CD4-positive, alpha-beta memory T cell (primary cell): ENCODE results near the gene ADGRV1. TPM values are rescaled to one million over a fixed set of nuclear protein-coding genes. Genes with fewer than 3 reads are reported as not detected.

Experiments used
- CTCF ChIA-PET: fragments of 350-600 bp; sonication (Branson Sonifier 250); formaldehyde crosslinking; loops from one replicate; lab custom pipeline; 2021; ENCODE audit warnings: inconsistent platforms; ENCODE audit not compliant: partially characterized antibody; lab: Charles Lee
- POLR2A ChIA-PET: fragments of 350-600 bp; sonication (Branson Sonifier 250); formaldehyde crosslinking; loops from one replicate; lab custom pipeline; 2021; ENCODE audit not compliant: partially characterized antibody; lab: Charles Lee
- DNase-seq, 5 donors: peaks; one replicate each; pipeline versions ENCODE4 v3.0.0 to v3.0.0-alpha.2; 2020 to 2022; ENCODE audit warnings: mixed read lengths in 1 of 5
- H3K27ac ChIP-seq: one replicate; pipeline ENCODE4 v1.7.0; 2013; ENCODE audit warnings: low read depth, low read length
- H3K27me3 ChIP-seq: 2 replicates; pipeline ENCODE4 v1.7.0; 2013; ENCODE audit warnings: mild to moderate bottlenecking, low read length, moderate library complexity; ENCODE audit not compliant: insufficient read depth
- H3K36me3 ChIP-seq: 2 replicates; pipeline ENCODE4 v1.7.0; 2013; ENCODE audit warnings: mild to moderate bottlenecking, low read length, moderate library complexity; ENCODE audit not compliant: insufficient read depth
- H3K4me1 ChIP-seq: 2 replicates; pipeline ENCODE4 v1.7.0; 2013; ENCODE audit warnings: mild to moderate bottlenecking, low read length, moderate library complexity; ENCODE audit not compliant: insufficient read depth
- H3K4me3 ChIP-seq, 2 donors: one replicate each; pipeline ENCODE4 v1.7.0; 2013; ENCODE audit warnings: low read length in 2 of 2, mild to moderate bottlenecking in 1 of 2
- H3K9me3 ChIP-seq, 2 donors: one replicate each; pipeline ENCODE4 v1.7.0; 2013; ENCODE audit warnings: low read length in 2 of 2, control low read depth in 1 of 2; ENCODE audit not compliant: control insufficient read depth in 1 of 2
- H3K27ac Mint-ChIP-seq, 7 donors: one replicate each; pipeline ENCODE4 v1.8.0; 2020 to 2021; ENCODE audit warnings: mixed read lengths in 7 of 7, mild to moderate bottlenecking in 6 of 7, inconsistent platforms in 3 of 7, moderate library complexity in 3 of 7
- H3K27me3 Mint-ChIP-seq, 2 donors: one replicate each; pipeline ENCODE4 v1.8.0; 2020 to 2021; ENCODE audit warnings: mixed read lengths in 2 of 2
- H3K36me3 Mint-ChIP-seq, 2 donors: one replicate each; pipeline ENCODE4 v1.8.0; 2020 to 2021; ENCODE audit warnings: mixed read lengths in 2 of 2, inconsistent platforms in 1 of 2, mild to moderate bottlenecking in 1 of 2
- H3K4me1 Mint-ChIP-seq, 4 donors: one replicate each; pipeline ENCODE4 v1.8.0; 2020 to 2021; ENCODE audit warnings: mixed read lengths in 4 of 4, mild to moderate bottlenecking in 1 of 4
- H3K4me3 Mint-ChIP-seq, 8 donors: one replicate each; pipeline ENCODE4 v1.8.0; 2020 to 2021; ENCODE audit warnings: mixed read lengths in 8 of 8, mild to moderate bottlenecking in 7 of 8, moderate library complexity in 6 of 8, inconsistent platforms in 3 of 8
- H3K9me3 Mint-ChIP-seq, 8 donors: one replicate each; pipeline ENCODE4 v1.8.0; 2020 to 2021; ENCODE audit warnings: mixed read lengths in 8 of 8, mild to moderate bottlenecking in 5 of 8, inconsistent platforms in 3 of 8, moderate library complexity in 1 of 8
- intact Hi-C: fragments of 100-400 bp; cut with micrococcal nuclease; formaldehyde crosslinking; loops from one replicate; pipeline ENCODE4 v1.15.1; 2023
- polyA plus RNA-seq, 2 donors: library from polyadenylated mRNA; unstranded; fragments of 300-500 nt; fragmentation: Illumina TruSeq; gene quantifications; one replicate each; pipeline ENCODE4 v1.2.3, GENCODE V29; 2021
- total RNA-seq, 2 experiments: library from RNA; stranded (reverse); gene quantifications; one replicate each; pipeline ENCODE4 v1.2.3, GENCODE V29; 2021

ADGRV1 gene
- total and polyA plus RNA-seq, 4 experiments from 2014 or later: 0.09 to 0.22 TPM; not detected in 2

DNA sequence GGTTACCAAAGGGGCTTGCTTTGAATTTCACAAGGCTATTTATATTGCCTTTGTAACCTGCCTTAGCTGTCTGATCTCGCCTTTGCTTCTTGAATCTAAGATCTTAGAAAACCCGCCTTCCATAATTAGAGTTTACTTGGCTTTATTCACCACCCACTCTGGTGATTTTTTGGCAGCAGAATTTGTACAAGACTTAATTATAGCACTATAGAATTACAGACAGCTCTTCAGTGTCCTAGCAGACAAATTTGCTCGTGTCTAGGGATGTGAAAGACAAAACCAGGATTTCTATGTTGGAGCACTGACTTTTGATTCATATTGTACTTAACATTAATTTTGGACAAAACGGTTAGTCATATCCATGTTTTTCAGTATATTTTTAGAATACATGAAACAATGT lies 306.6 kb downstream of the ADGRV1 start:
- ChIA-PET POLR2A (no interaction called here), CTCF (interaction anchor here (0.9 to 9.6 kb wide), 12 partner anchors 10 to 583 kb away, joined by 3 to 184 read pairs (median 5); no protein-coding TSS in a partner anchor)
- no peak overlapping the region for H3K4me3 ChIP-seq
- Mint-ChIP-seq H3K9me3 (no peaks in the 10 kb centered on the region), H3K27me3 (peaks cover 7 to 13% of the 10 kb centered on the region in 2 donors), H3K4me3 (no peak overlapping the region), H3K27ac (no peak overlapping the region), H3K4me1 (no peaks in the 10 kb centered on the region), H3K36me3 (no peaks in the 10 kb centered on the region)
- no peaks in the 10 kb centered on the region for H3K4me1 ChIP-seq
- no peaks in the 10 kb centered on the region for H3K27me3 ChIP-seq
- no peaks in the 10 kb centered on the region for H3K9me3 ChIP-seq
- no peak for DNase-seq
- intact Hi-C loops: loop anchor here (5.0 to 10.0 kb wide), 3 partner anchors 237 to 520 kb away; partner anchors contain the start of gene ARRDC3
- no peak overlapping the region for H3K27ac ChIP-seq
- H3K36me3 ChIP-seq: no peaks in the 10 kb centered on the region

DNA sequence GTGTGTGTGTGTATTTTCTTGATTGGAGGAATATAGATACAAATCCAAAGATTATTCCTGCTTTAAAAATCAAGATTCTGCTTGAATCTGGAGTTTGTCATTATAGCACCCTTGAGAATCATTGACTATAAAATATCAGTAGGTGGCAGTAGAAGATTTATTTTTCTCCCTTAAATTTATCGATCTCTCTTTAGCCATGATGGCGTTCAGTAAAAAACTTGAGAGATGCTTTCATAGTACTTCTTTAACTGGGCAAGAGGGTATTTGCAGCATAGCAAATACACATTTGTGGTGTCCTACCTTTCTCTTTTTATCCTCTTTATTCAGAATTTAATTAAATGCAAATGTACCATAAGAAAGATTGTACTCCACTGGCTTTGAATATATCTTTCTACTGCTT lies 307.7 kb downstream of the ADGRV1 start:
- intact Hi-C loops: loop anchor here (5.0 to 10.0 kb wide), 3 partner anchors 236 to 518 kb away; partner anchors contain the start of gene ARRDC3
- POLR2A ChIA-PET: no interaction called here
- Mint-ChIP-seq H3K27me3 (peaks cover 10 to 13% of the 10 kb centered on the region in 2 donors), H3K36me3 (no peaks in the 10 kb centered on the region), H3K4me1 (no peaks in the 10 kb centered on the region), H3K4me3 (no peak overlapping the region), H3K27ac (no peak overlapping the region), H3K9me3 (no peaks in the 10 kb centered on the region)
- CTCF ChIA-PET: interaction anchor here (0.6 to 9.6 kb wide), 10 partner anchors 9 to 553 kb away, joined by 3 to 184 read pairs (median 6); no protein-coding TSS in a partner anchor
- Histone ChIP-seq H3K4me1 (no peaks in the 10 kb centered on the region), H3K4me3 (no peak overlapping the region), H3K27ac (no peak overlapping the region), H3K27me3 (no peaks in the 10 kb centered on the region), H3K9me3 (no peaks in the 10 kb centered on the region), H3K36me3 (no peaks in the 10 kb centered on the region)
- DNase-seq: peak in 4 of 5 donors; percentile 19 to 30 (median 21)

DNA sequence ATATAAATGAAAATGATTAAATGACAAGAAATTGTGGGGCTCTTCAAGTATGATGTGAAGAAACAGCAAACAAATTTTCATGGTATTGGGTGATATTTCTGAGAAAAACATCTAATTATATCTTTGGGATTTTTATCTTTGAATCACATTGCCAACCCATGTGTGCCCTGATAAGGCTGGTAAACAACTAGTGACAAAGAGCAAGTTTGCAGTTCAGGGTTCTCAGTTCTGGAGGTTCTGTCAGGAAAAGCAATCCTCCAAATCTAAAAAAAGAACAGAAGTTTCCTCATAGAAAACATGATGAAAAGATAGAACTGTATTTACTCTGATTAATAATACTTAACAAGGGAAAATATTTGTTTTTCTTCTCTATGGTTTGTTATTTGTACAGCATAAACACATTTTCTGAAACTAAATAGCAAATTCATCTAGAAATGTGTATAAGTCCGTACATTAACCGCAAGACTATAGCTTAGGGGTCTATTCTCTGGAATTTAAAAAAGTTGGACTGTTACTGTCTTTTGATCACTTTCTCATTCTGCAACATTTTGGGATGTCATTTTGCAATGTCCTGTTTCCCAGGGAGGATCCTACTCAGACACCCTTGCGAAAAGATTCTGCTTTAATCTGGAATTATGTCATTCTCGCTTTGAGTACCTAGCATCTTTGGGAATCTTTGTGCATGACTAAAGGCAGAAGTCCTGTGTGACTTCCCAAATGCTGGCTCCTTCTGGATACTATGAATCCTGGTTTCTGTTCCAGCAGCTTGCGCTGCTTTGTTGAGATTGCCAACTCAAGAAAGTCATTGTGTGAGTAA lies 308.5 kb downstream of the ADGRV1 start:
- POLR2A ChIA-PET: no interaction called here
- no peak overlapping the region for H3K27ac Mint-ChIP-seq

DNA sequence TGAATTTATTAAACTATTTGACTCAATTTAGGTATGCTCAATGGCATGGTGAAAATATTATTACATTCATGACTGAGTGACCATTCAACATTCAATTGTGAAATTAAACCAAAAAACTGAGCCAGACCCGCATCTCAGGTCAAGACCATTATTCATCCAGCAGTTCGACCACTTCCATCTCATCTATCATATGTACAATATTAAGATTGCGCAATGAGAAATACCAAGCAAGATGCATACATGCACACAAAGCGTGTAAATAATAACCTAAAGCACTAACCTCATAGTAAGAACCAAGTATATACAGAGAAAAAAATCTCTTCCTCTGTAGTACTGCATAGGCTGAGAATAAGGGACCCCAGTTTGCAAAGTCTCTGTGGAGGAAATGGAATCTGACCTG lies 310.2 kb downstream of the ADGRV1 start:
- peaks cover 5% of the 10 kb centered on the region for H3K4me1 ChIP-seq
- H3K27me3 Mint-ChIP-seq: peaks cover 9 to 13% of the 10 kb centered on the region in 2 donors
- DNase-seq: no peak
- no peak overlapping the region for H3K27ac ChIP-seq
- no peaks in the 10 kb centered on the region for H3K27me3 ChIP-seq
- no peak overlapping the region for H3K27ac Mint-ChIP-seq
- intact Hi-C loops: loop anchor here (5.0 to 10.0 kb wide), 3 partner anchors 234 to 516 kb away; partner anchors contain the start of gene ARRDC3
- H3K4me3 Mint-ChIP-seq: no peak overlapping the region
- ChIA-PET POLR2A (no interaction called here), CTCF (no interaction called here)
- H3K36me3 Mint-ChIP-seq: no peaks in the 10 kb centered on the region
- no peaks in the 10 kb centered on the region for H3K9me3 Mint-ChIP-seq
- H3K4me1 Mint-ChIP-seq: peaks cover 1 to 11% (median 5%) of the 10 kb centered on the region in 4 donors
- no peak overlapping the region for H3K4me3 ChIP-seq
- H3K36me3 ChIP-seq: no peaks in the 10 kb centered on the region
- H3K9me3 ChIP-seq: no peaks in the 10 kb centered on the region

More for the DNA sequence above, 308.5 kb downstream of the ADGRV1 start:
- Mint-ChIP-seq H3K4me1 (no peaks in the 10 kb centered on the region), H3K4me3 (no peak overlapping the region), H3K27me3 (peaks cover 9 to 15% of the 10 kb centered on the region in 2 donors), H3K36me3 (no peaks in the 10 kb centered on the region), H3K9me3 (no peaks in the 10 kb centered on the region)
- no peak overlapping the region for H3K4me3 ChIP-seq
- CTCF ChIA-PET: interaction anchor here (0.6 to 9.6 kb wide), 7 partner anchors 8 to 552 kb away, joined by 3 to 184 read pairs (median 6); no protein-coding TSS in a partner anchor
- H3K27me3 ChIP-seq: no peaks in the 10 kb centered on the region
- no peak for DNase-seq
- intact Hi-C loops: loop anchor here (5.0 to 10.0 kb wide), 3 partner anchors 235 to 518 kb away; partner anchors contain the start of gene ARRDC3
- no peaks in the 10 kb centered on the region for H3K9me3 ChIP-seq
- no peaks in the 10 kb centered on the region for H3K36me3 ChIP-seq
- no peak overlapping the region for H3K27ac ChIP-seq
- no peaks in the 10 kb centered on the region for H3K4me1 ChIP-seq

DNA sequence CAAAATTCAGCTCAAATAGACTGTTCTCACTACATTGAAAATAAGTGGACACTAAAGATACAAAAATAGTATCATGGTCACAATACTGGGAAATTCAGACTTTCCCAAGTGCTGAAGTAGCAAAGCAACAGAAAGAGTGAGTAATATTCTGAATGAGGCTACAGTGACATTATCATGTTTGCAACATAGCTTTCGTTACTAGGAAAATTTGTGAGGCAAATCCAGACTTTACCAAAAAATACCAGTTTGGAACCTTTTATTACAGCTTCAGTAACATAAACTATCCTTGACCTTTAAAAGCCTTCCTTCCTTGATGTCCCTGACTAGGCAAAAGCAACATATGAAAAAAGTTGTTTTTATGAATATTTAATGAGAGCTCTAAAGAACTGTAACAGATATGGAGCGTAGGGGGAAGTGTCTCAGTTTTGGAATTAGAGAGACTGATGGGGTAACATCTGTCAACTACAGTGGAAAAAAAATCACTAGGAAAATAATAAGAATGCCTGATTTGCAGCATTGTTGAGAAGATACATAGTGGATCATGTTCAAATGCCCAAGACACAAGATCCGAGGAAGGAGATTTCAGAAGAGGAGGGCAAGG lies 312.9 kb downstream of the ADGRV1 start:
- ChIA-PET POLR2A (no interaction called here), CTCF (no interaction called here)
- Mint-ChIP-seq H3K4me1 (peaks cover 6 to 15% (median 9%) of the 10 kb centered on the region in 4 donors), H3K27ac (no peak overlapping the region), H3K4me3 (no peak overlapping the region), H3K9me3 (no peaks in the 10 kb centered on the region), H3K36me3 (no peaks in the 10 kb centered on the region), H3K27me3 (peaks cover 12 to 16% of the 10 kb centered on the region in 2 donors)
- no peaks in the 10 kb centered on the region for H3K36me3 ChIP-seq
- DNase-seq: no peak
- intact Hi-C loops: no loop called here
- peaks cover 5% of the 10 kb centered on the region for H3K4me1 ChIP-seq
- H3K4me3 ChIP-seq: no peak overlapping the region
- no peaks in the 10 kb centered on the region for H3K9me3 ChIP-seq
- H3K27me3 ChIP-seq: no peaks in the 10 kb centered on the region
- H3K27ac ChIP-seq: no peak overlapping the region

DNA sequence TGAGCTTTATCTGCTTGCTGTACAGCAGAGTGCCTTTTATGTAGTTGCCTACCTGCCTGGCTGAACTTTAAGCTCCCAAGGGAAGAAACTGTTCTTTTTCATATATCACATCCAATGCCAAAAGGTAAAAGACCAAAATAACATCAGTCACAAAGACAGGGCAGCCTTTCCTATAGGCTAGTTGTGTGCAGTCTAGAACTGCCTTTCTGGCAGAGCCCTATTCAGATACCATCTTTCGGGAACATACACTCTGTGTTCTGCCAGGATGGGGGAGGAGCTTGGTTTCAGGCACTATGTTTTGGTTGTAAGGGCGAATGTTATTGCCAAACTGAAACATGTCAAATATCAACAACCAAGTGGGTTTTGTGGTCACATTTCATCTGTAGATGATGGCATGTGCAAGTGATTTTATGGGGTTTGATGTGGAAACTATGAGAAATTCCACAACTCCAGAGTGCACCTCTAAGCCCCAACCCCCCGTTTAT lies 314.5 kb downstream of the ADGRV1 start:
- H3K36me3 Mint-ChIP-seq: no peaks in the 10 kb centered on the region
- Histone ChIP-seq H3K4me3 (no peak overlapping the region), H3K27ac (no peak overlapping the region), H3K4me1 (peaks cover 5% of the 10 kb centered on the region), H3K9me3 (no peaks in the 10 kb centered on the region), H3K36me3 (no peaks in the 10 kb centered on the region), H3K27me3 (no peaks in the 10 kb centered on the region)
- POLR2A ChIA-PET: no interaction called here
- DNase-seq: peak in 2 of 5 donors; percentile 8 to 13
- CTCF ChIA-PET: interaction anchor here (1.1 to 1.6 kb wide), 3 partner anchors 9 to 546 kb away, joined by 3 to 6 read pairs (median 3); no protein-coding TSS in a partner anchor
- intact Hi-C loops: no loop called here
- H3K27ac Mint-ChIP-seq: no peak overlapping the region
- H3K27me3 Mint-ChIP-seq: peaks cover 18 to 20% of the 10 kb centered on the region in 2 donors
- H3K4me1 Mint-ChIP-seq: peaks cover 6 to 15% (median 9%) of the 10 kb centered on the region in 4 donors
- H3K4me3 Mint-ChIP-seq: peak overlapping the region in 2 of 8 donors; percentile 11 to 20
- no peaks in the 10 kb centered on the region for H3K9me3 Mint-ChIP-seq

DNA sequence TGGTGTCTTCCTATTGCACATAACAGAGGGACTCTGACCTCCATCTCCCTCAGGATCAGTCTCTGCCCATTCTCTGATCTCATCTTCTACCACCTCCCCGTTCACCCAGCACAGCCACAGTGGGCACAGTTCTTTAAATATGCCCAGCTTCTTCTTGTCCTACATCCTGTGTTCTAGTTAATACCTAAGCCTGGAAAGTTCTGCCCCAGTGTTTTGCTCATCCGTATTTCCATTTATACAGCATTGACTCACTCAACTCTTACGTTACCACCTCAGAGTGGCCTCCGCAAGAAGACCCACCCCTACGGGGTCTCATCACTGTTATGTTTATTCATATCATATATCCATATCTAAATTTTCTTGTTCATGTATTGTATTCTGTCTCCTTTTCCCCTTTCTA lies 315.5 kb downstream of the ADGRV1 start:
- Histone ChIP-seq H3K4me3 (no peak overlapping the region), H3K9me3 (no peaks in the 10 kb centered on the region), H3K36me3 (no peaks in the 10 kb centered on the region), H3K27ac (no peak overlapping the region), H3K27me3 (no peaks in the 10 kb centered on the region), H3K4me1 (peaks cover 5% of the 10 kb centered on the region)
- CTCF ChIA-PET: no interaction called here
- H3K27ac Mint-ChIP-seq: no peak overlapping the region
- intact Hi-C loops: no loop called here
- peaks cover 19 to 24% of the 10 kb centered on the region in 2 donors for H3K27me3 Mint-ChIP-seq
- POLR2A ChIA-PET: no interaction called here
- no peak for DNase-seq
- H3K4me3 Mint-ChIP-seq: peak overlapping the region in 2 of 8 donors; percentile 2 to 5
- H3K4me1 Mint-ChIP-seq: peaks cover 6 to 15% (median 9%) of the 10 kb centered on the region in 4 donors
- H3K9me3 Mint-ChIP-seq: no peaks in the 10 kb centered on the region
- no peaks in the 10 kb centered on the region for H3K36me3 Mint-ChIP-seq
